IMR-90 (cell line): Measurements from ENCODE around the gene SLC19A2. TPM values are rescaled to one million over a fixed set of nuclear protein-coding genes. Genes with fewer than 3 reads are reported as not detected.

Experiments used
- ATAC-seq: fragments of 200-7000 bp; cut with Tn5 transposase; 2 replicates; pipeline ENCODE4 v1.9.1; 2020; ENCODE audit warnings: low read depth, mild to moderate bottlenecking, moderate library complexity
- BruUV-seq: library from RNA; stranded (reverse); fragments of 400-500 nt; replicated peaks from 2 replicates; lab custom pipeline; 2021; lab: Mats Ljungman, UMichigan
- CTCF ChIA-PET: fragments of 300-600 bp; formaldehyde crosslinking; extraction: SDS; loops from one replicate; lab custom pipeline; 2021; ENCODE audit warnings: antibody characterized with exemption; lab: Yijun Ruan, JAX
- POLR2A ChIA-PET: fragments of 300-600 bp; sonication (Branson Sonifier 250); formaldehyde crosslinking; loops from one replicate; lab custom pipeline; 2022; ENCODE audit warnings: antibody characterized with exemption; ENCODE audit not compliant: unreplicated experiment; lab: Charles Lee
- DNase-seq: peaks from one replicate; pipeline ENCODE4 v3.0.0; 2013
- H2AFZ ChIP-seq: replicated peaks from 2 replicates; pipeline ENCODE3; 2013; ENCODE audit warnings: low read length, mild to moderate bottlenecking; ENCODE audit not compliant: poor library complexity
- H2AK5ac ChIP-seq: 2 replicates; pipeline ENCODE4 v1.6.1; 2013; ENCODE audit warnings: low read depth, low read length, inconsistent platforms
- H2AK9ac ChIP-seq: replicated peaks from 2 replicates; pipeline ENCODE3; 2013; ENCODE audit warnings: mild to moderate bottlenecking, low read depth, low read length, moderate library complexity; ENCODE audit not compliant: poor library complexity
- H2BK120ac ChIP-seq: 2 replicates; pipeline ENCODE4 v1.6.1; 2013; ENCODE audit warnings: low read depth, low read length, inconsistent platforms
- H2BK15ac ChIP-seq: 3 replicates; pipeline ENCODE4 v1.6.1; 2013; ENCODE audit warnings: low read depth, low read length, inconsistent platforms
- H2BK20ac ChIP-seq: 2 replicates; pipeline ENCODE4 v1.6.1; 2013; ENCODE audit warnings: low read depth, mild to moderate bottlenecking, inconsistent platforms, low read length, moderate library complexity
- H2BK5ac ChIP-seq: 2 replicates; pipeline ENCODE4 v1.6.1; 2013; ENCODE audit warnings: mild to moderate bottlenecking, low read depth, low read length, inconsistent platforms; ENCODE audit not compliant: poor library complexity, severe bottlenecking
- H3K14ac ChIP-seq: replicated peaks from 2 replicates; pipeline ENCODE4 v1.6.1; 2013; ENCODE audit warnings: low read depth, low read length, inconsistent platforms
- H3K18ac ChIP-seq: 2 replicates; pipeline ENCODE4 v1.6.1; 2013; ENCODE audit warnings: low read depth, low read length, control low read depth
- H3K23ac ChIP-seq: 2 replicates; pipeline ENCODE4 v1.6.1; 2013; ENCODE audit warnings: low read depth, low read length, inconsistent platforms
- H3K27ac ChIP-seq: 2 replicates; pipeline ENCODE4 v1.5.1; 2013; ENCODE audit warnings: mild to moderate bottlenecking, control low read depth, low read length; ENCODE audit not compliant: insufficient read depth
- H3K27me3 ChIP-seq: 2 replicates; pipeline ENCODE4 v1.6.1; 2013; ENCODE audit warnings: low read length; ENCODE audit not compliant: control insufficient read depth, insufficient read depth
- H3K36me3 ChIP-seq: 2 replicates; pipeline ENCODE4 v1.6.1; 2013; ENCODE audit warnings: low read length, mixed read lengths; ENCODE audit not compliant: control insufficient read depth, insufficient read depth
- H3K4ac ChIP-seq: 2 replicates; pipeline ENCODE4 v1.6.1; 2013; ENCODE audit warnings: low read depth, low read length, inconsistent platforms
- H3K4me1 ChIP-seq: 2 replicates; pipeline ENCODE4 v1.6.1; 2013; ENCODE audit warnings: low read length, mixed read lengths; ENCODE audit not compliant: control insufficient read depth, insufficient read depth
- H3K4me2 ChIP-seq: 2 replicates; pipeline ENCODE4 v1.6.1; 2013; ENCODE audit warnings: low read depth, mild to moderate bottlenecking, control low read depth, low read length, moderate library complexity
- H3K4me3 ChIP-seq: 2 replicates; pipeline ENCODE4 v1.5.1; 2013; ENCODE audit warnings: low read depth, mild to moderate bottlenecking, control low read depth, low read length, moderate library complexity; ENCODE audit not compliant: insufficient read depth
- H3K56ac ChIP-seq: 2 replicates; pipeline ENCODE4 v1.6.1; 2013; ENCODE audit warnings: low read length, inconsistent platforms; ENCODE audit not compliant: insufficient read depth; ENCODE audit errors: extremely low read depth
- H3K79me1 ChIP-seq, 2 experiments: 2 replicates each; pipeline ENCODE4 v1.6.1; 2013; ENCODE audit warnings: low read length in 2 of 2, inconsistent platforms in 1 of 2, low read depth in 1 of 2
- H3K9ac ChIP-seq: 2 replicates; pipeline ENCODE4 v1.6.1; 2013; ENCODE audit warnings: low read depth, low read length, control low read depth
- H3K9me1 ChIP-seq: 2 replicates; pipeline ENCODE4 v1.6.1; 2013; ENCODE audit warnings: low read length, inconsistent platforms; ENCODE audit not compliant: insufficient read depth
- H3K9me3 ChIP-seq: 2 replicates; pipeline ENCODE4 v1.6.1; 2013; ENCODE audit warnings: low read length; ENCODE audit not compliant: control insufficient read depth, insufficient read depth
- H4K20me1 ChIP-seq: 2 replicates; pipeline ENCODE4 v1.6.1; 2013; ENCODE audit warnings: low read length, inconsistent platforms; ENCODE audit not compliant: insufficient read depth
- H4K5ac ChIP-seq: 2 replicates; pipeline ENCODE4 v1.6.1; 2013; ENCODE audit warnings: mild to moderate bottlenecking, low read depth, low read length, control low read depth
- H4K8ac ChIP-seq, 2 experiments: 2 replicates each; pipeline ENCODE4 v1.6.1; 2013; ENCODE audit warnings: low read depth in 2 of 2, low read length in 2 of 2, control low read depth in 1 of 2, inconsistent platforms in 1 of 2
- H4K91ac ChIP-seq: 2 replicates; pipeline ENCODE4 v1.6.1; 2013; ENCODE audit warnings: low read depth, low read length, inconsistent platforms; ENCODE audit not compliant: insufficient read depth
- CEBPB ChIP-seq: IDR thresholded peaks from 2 replicates; pipeline ENCODE4 v1.6.1; 2012; ENCODE audit warnings: low read depth, low read length, improper control_type of control experiment
- CHD1 ChIP-seq: IDR thresholded peaks from 2 replicates; pipeline ENCODE4 v1.6.1; 2012; ENCODE audit warnings: low read depth, low read length, improper control_type of control experiment
- CTCF ChIP-seq: conservative IDR thresholded peaks from 2 replicates; pipeline ENCODE4 v1.5.1; 2012; ENCODE audit warnings: mild to moderate bottlenecking, low read depth, low read length, improper control_type of control experiment
- ELK1 ChIP-seq: fragments of 150-350 bp; IDR thresholded peaks from 2 replicates; pipeline ENCODE4 v1.6.1; 2016; ENCODE audit warnings: low read depth, mild to moderate bottlenecking, low read length, moderate library complexity, borderline replicate concordance
- MAFK ChIP-seq: IDR thresholded peaks from 2 replicates; pipeline ENCODE4 v1.6.1; 2012; ENCODE audit warnings: low read depth, low read length, improper control_type of control experiment
- MXI1 ChIP-seq: IDR thresholded peaks from 2 replicates; pipeline ENCODE4 v1.6.1; 2012; ENCODE audit warnings: low read depth, mild to moderate bottlenecking, low read length, moderate library complexity, borderline replicate concordance
- POLR2A ChIP-seq: IDR thresholded peaks from 2 replicates; pipeline ENCODE4 v1.6.1; 2012; ENCODE audit warnings: mild to moderate bottlenecking, low read depth, low read length
- RAD21 ChIP-seq: IDR thresholded peaks from 2 replicates; pipeline ENCODE4 v1.6.1; 2012; ENCODE audit warnings: low read length, improper control_type of control experiment
- RCOR1 ChIP-seq: IDR thresholded peaks from 2 replicates; pipeline ENCODE4 v1.6.1; 2012; ENCODE audit warnings: mild to moderate bottlenecking, low read length, improper control_type of control experiment; ENCODE audit not compliant: insufficient replicate concordance
- SMC3 ChIP-seq: fragments of 150-350 bp; IDR thresholded peaks from 2 replicates; pipeline ENCODE4 v1.6.1; 2016; ENCODE audit warnings: low read depth, mild to moderate bottlenecking, antibody characterized with exemption, low read length, moderate library complexity
- WGBS, 2 experiments: methylation state at CpG; one replicate each; pipeline versions ENCODE4 v1.1.5 to v1.1.7; 2013; ENCODE audit warnings: missing lambda C conversion rate in 2 of 2; ENCODE audit not compliant: insufficient read length in 1 of 2; ENCODE audit errors: extremely low coverage in 2 of 2; 5-methylcytosine and 5-hydroxymethylcytosine counted together
- dilution Hi-C: fragments of 300-500 bp; cut with HindIII; formaldehyde crosslinking; loops from one replicate; pipeline ENCODE4 v1.14.3; 2018; ENCODE audit warnings: low sequenced_read_pairs; ENCODE audit not compliant: unreplicated experiment
- in situ Hi-C: fragments of 300-500 bp; cut with MboI; formaldehyde crosslinking; loops from 3 replicates; pipeline ENCODE4 v1.14.3; 2019; ENCODE audit warnings: low sequenced_read_pairs, inconsistent platforms, mixed read lengths
- intact Hi-C: fragments of 100-400 bp; cut with micrococcal nuclease; formaldehyde crosslinking; loops from 2 replicates; pipeline ENCODE4 v1.10.0; 2022
- polyA plus RNA-seq, 3 experiments: library from polyadenylated mRNA; depleted of rRNA; stranded (reverse); fragments of >200 nt; gene quantifications; 2 replicates each; pipeline ENCODE4 v1.2.3, GENCODE V29; 2012; ENCODE audit warnings: low replicate concordance in 1 of 3
- total RNA-seq: library from RNA; depleted of rRNA; stranded (reverse); fragments of >200 nt; gene quantifications from 2 replicates; pipeline ENCODE4 v1.2.3, GENCODE V29; 2012

SLC19A2 gene
- total and polyA plus RNA-seq, 2 of the 4 experiments (the other 2 are of a cell fraction) = 3.6 to 5.2 TPM

GRCh38 chr1:169456029-169456428 is 29.7 kb downstream of the SLC19A2 start:
- Histone ChIP-seq H3K36me3 (no peaks in the 10 kb centered on the region), H3K27me3 (no peaks in the 10 kb centered on the region), H2BK15ac (no peak overlapping the region), H3K4me2 (no peak overlapping the region), H4K8ac (no peak overlapping the region), H2BK20ac (no peak overlapping the region), H3K23ac (no peak overlapping the region), H4K20me1 (no peaks in the 10 kb centered on the region), H4K5ac (no peak overlapping the region), H2AK5ac (no peak overlapping the region), H2BK120ac (no peak overlapping the region), H3K27ac (no peak overlapping the region), H3K14ac (no peak overlapping the region), H3K18ac (no peak overlapping the region), H4K91ac (no peak overlapping the region), H3K9me3 (no peaks in the 10 kb centered on the region), H3K56ac (no peak overlapping the region), H2AFZ (no peak overlapping the region), H3K4me3 (no peak overlapping the region), H3K4ac (no peak overlapping the region), H3K4me1 (no peaks in the 10 kb centered on the region), H2BK5ac (no peak overlapping the region), H2AK9ac (no peak overlapping the region), H3K9me1 (no peaks in the 10 kb centered on the region), H3K9ac (no peak overlapping the region), H3K79me1 (no peaks in the 10 kb centered on the region)
- no CpG with 5 or more reads among the region's 2 CpGs for WGBS, 2 experiments
- dilution Hi-C loops (no loop called here), in situ Hi-C loops (no loop called here), intact Hi-C loops (no loop called here)
- ChIA-PET POLR2A (no interaction called here), CTCF (no interaction called here)
- no TSS peak for BruUV-seq
- no peak for ATAC-seq
- TF ChIP-seq RAD21 (no peak), RCOR1 (no peak), SMC3 (no peak), MAFK (no peak), POLR2A (no peak), CHD1 (no peak), CEBPB (no peak), ELK1 (no peak), CTCF (no peak), MXI1 (no peak)
- no peak for DNase-seq
